VCaP (cell line): ENCODE data around the gene PRSS1.

ENCODE experiments used
- H3K27ac ChIP-seq: fragments of 450-650 bp; 2 replicates; pipeline ENCODE4 v1.5.1; 2017
- CTCF ChIP-seq: fragments of 450-650 bp; conservative IDR thresholded peaks from 2 replicates; pipeline ENCODE4 v1.5.1; 2017; ENCODE audit warnings: mild to moderate bottlenecking, moderate library complexity

PRSS1 gene

GRCh38 chr7:142714375-142714774, 34.9 kb upstream of the PRSS1 start:
- no peak overlapping the region for H3K27ac ChIP-seq
- TF ChIP-seq CTCF, result no peak

- TF ChIP-seq CTCF, result no peak
- H3K27ac ChIP-seq, result no peak overlapping the region
Measured at GRCh38 chr7:142716596-142716995, 32.7 kb upstream of the PRSS1 start.

- peak overlapping the region; percentile 29; the same call in 1 of the 2 replicates for H3K27ac ChIP-seq
- no peak for TF ChIP-seq CTCF
Measured at GRCh38 chr7:142717453-142717852, 31.8 kb upstream of the PRSS1 start.

GRCh38 chr7:142718313-142718712, 31.0 kb upstream of the PRSS1 start:
- TF ChIP-seq CTCF, result no peak
- peak overlapping the region; percentile 29 for H3K27ac ChIP-seq

- H3K27ac ChIP-seq, result no peak overlapping the region
- TF ChIP-seq CTCF, result no peak
Measured at GRCh38 chr7:142720172-142720773, 29.0 kb upstream of the PRSS1 start.

- no peak for TF ChIP-seq CTCF
- H3K27ac ChIP-seq, result no peak overlapping the region
Measured at GRCh38 chr7:142720986-142721385, 28.3 kb upstream of the PRSS1 start.

GRCh38 chr7:142722248-142722794, 27.0 kb upstream of the PRSS1 start:
- H3K27ac ChIP-seq, result no peak overlapping the region
- no peak for TF ChIP-seq CTCF
